Fibroblast of lung (primary cell): ENCODE measurements around the gene MACROD2. TPM values are rescaled to one million over a fixed set of nuclear protein-coding genes. Genes with fewer than 3 reads are reported as not detected.

Experiments
- DNase-seq, 2 donors: peaks; one replicate each; pipeline versions ENCODE4 v3.0.0 to v3.0.0-alpha.2; 2010; ENCODE audit warnings: low read depth in 2 of 2
- H2AFZ ChIP-seq: 2 replicates; pipeline ENCODE4 v1.5.1; 2012; ENCODE audit warnings: low read length, control low read depth, inconsistent platforms
- H3K27ac ChIP-seq: 2 replicates; pipeline ENCODE4 v1.5.1; 2011; ENCODE audit warnings: low read length, control low read depth; ENCODE audit not compliant: insufficient read depth
- H3K27me3 ChIP-seq: 2 replicates; pipeline ENCODE4 v1.5.1; 2011; ENCODE audit warnings: mild to moderate bottlenecking, low read length; ENCODE audit not compliant: control insufficient read depth, insufficient read depth
- H3K36me3 ChIP-seq: 2 replicates; pipeline ENCODE4 v1.5.1; 2011; ENCODE audit warnings: low read length; ENCODE audit not compliant: control insufficient read depth, insufficient read depth
- H3K4me1 ChIP-seq: 2 replicates; pipeline ENCODE4 v1.5.1; 2011; ENCODE audit warnings: low read length; ENCODE audit not compliant: control insufficient read depth, insufficient read depth; ENCODE audit errors: extremely low read depth
- H3K4me2 ChIP-seq: 2 replicates; pipeline ENCODE4 v1.5.1; 2011; ENCODE audit warnings: low read length, control low read depth; ENCODE audit not compliant: insufficient read depth; ENCODE audit errors: extremely low read depth
- H3K4me3 ChIP-seq, 4 experiments: fragments of 200-600 bp in 1 of 4; sonication (generic) in 1 of 4; replicated peaks in 1 of 4; 2 replicates each; pipeline ENCODE4 v1.5.1; 2011 to 2016; ENCODE audit warnings: low read length in 4 of 4, low read depth in 3 of 4, mild to moderate bottlenecking in 3 of 4, control low read depth in 2 of 4, inconsistent platforms in 1 of 4, mixed read lengths in 1 of 4; ENCODE audit not compliant: insufficient read depth in 1 of 4; ENCODE audit errors: control extremely low read depth in 1 of 4
- H3K79me2 ChIP-seq: 2 replicates; pipeline ENCODE4 v1.5.1; 2012; ENCODE audit warnings: mild to moderate bottlenecking, low read length, inconsistent platforms; ENCODE audit not compliant: control insufficient read depth, insufficient read depth
- H3K9ac ChIP-seq: 2 replicates; pipeline ENCODE4 v1.5.1; 2011; ENCODE audit warnings: mild to moderate bottlenecking, low read length, control low read depth; ENCODE audit not compliant: insufficient read depth
- H3K9me3 ChIP-seq: 2 replicates; pipeline ENCODE4 v1.5.1; 2012; ENCODE audit warnings: low read depth, low read length; ENCODE audit not compliant: control insufficient read depth, insufficient read depth
- H4K20me1 ChIP-seq: 2 replicates; pipeline ENCODE4 v1.5.1; 2011; ENCODE audit warnings: low read length; ENCODE audit not compliant: control insufficient read depth, insufficient read depth; ENCODE audit errors: extremely low read depth
- EZH2 ChIP-seq: IDR thresholded peaks from 2 replicates; pipeline ENCODE4 v1.5.1; 2012; ENCODE audit warnings: low read length, control low read depth, mild to moderate bottlenecking; ENCODE audit errors: missing control alignments
- polyA plus RNA-seq, 2 donors: library from polyadenylated mRNA; depleted of rRNA in 1 of 2; stranded (reverse) in 1 of 2; unstranded in 1 of 2; fragments of >200 nt; gene quantifications; 2 replicates each; pipeline ENCODE4 v1.2.1, GENCODE V29; 2011 to 2012; ENCODE audit warnings: missing spikeins in 1 of 2
- total RNA-seq: library from RNA; depleted of rRNA; stranded (reverse); fragments of >200 nt; gene quantifications from 2 replicates; pipeline ENCODE4 v1.2.1, GENCODE V29; 2014
- TF ChIP-seq, protein P1 (sequence below), 2 donors: IDR thresholded peaks in 1 of 2; conservative IDR thresholded peaks in 1 of 2; 1 replicate in 1 of 2; 2 replicates in 1 of 2; pipeline ENCODE4 v1.5.1; 2011 to 2012; ENCODE audit warnings: low read length in 2 of 2, control low read depth in 1 of 2, inconsistent platforms in 1 of 2, low read depth in 1 of 2, mild to moderate bottlenecking in 1 of 2

MACROD2 gene
- total and polyA plus RNA-seq, 2 donors (not counting 1 experiment from before 2014, with no cell fraction given), result 0.54 to 1.7 TPM

DNA sequence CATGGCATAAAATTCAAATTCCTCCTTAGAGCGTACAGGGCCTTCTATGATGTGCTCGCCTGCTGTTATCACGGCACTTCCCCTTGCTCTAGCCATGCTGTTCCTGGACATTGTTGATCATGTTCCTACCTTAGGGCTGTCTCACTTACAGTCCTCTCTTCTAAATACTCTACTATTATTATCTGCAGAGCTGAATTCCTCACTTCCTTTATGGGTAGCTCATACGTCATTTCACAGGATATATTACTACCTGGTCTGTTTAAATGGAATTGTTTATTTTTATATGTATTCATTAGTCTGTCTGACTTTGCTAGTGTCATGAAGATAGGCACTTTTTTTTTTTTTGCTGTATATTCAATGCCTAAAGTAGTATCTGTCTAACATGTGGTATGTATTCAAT is 436.8 kb downstream of the MACROD2 start:
- no peak overlapping the region for H3K9ac ChIP-seq
- no peak for DNase-seq
- no peaks in the 10 kb centered on the region for H3K9me3 ChIP-seq
- H3K4me2 ChIP-seq, result no peak overlapping the region
- H3K27me3 ChIP-seq, result no peaks in the 10 kb centered on the region
- no peak overlapping the region for H3K27ac ChIP-seq
- H3K4me3 ChIP-seq, result no peak overlapping the region
- H3K79me2 ChIP-seq, result no peaks in the 10 kb centered on the region
- H4K20me1 ChIP-seq, result no peaks in the 10 kb centered on the region
- TF ChIP-seq, protein P1, sequence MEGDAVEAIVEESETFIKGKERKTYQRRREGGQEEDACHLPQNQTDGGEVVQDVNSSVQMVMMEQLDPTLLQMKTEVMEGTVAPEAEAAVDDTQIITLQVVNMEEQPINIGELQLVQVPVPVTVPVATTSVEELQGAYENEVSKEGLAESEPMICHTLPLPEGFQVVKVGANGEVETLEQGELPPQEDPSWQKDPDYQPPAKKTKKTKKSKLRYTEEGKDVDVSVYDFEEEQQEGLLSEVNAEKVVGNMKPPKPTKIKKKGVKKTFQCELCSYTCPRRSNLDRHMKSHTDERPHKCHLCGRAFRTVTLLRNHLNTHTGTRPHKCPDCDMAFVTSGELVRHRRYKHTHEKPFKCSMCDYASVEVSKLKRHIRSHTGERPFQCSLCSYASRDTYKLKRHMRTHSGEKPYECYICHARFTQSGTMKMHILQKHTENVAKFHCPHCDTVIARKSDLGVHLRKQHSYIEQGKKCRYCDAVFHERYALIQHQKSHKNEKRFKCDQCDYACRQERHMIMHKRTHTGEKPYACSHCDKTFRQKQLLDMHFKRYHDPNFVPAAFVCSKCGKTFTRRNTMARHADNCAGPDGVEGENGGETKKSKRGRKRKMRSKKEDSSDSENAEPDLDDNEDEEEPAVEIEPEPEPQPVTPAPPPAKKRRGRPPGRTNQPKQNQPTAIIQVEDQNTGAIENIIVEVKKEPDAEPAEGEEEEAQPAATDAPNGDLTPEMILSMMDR (conservative IDR thresholded peaks at IDR 0.05 in 1 of 2, IDR thresholded peaks at IDR 0.05 in 1 of 2; ENCODE audit: low read depth in 1 of 2, low read length in 2 of 2), result no peak
- no peak for TF ChIP-seq EZH2
- H3K4me1 ChIP-seq, result no peaks in the 10 kb centered on the region
- H2AFZ ChIP-seq, result no peak overlapping the region
- no peaks in the 10 kb centered on the region for H3K36me3 ChIP-seq

DNA sequence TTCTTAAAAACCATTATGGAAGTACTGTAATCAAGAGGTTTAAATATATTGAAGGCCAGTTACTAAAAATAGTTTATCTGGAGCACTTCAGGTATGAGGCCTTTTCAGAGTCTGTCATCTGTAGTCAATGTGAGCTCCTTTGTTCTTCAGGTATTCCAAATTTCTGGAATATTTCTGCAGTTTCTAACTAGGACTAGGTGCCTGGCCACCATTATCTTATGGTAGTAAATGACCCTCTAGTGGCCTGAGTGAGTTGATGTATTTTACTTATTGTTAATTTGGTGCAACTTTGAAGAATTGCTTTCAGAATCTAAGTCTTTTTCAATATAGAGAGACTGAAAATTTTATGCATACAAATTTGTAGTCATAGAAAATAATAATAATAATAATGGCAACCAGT is 437.3 kb downstream of the MACROD2 start:
- Histone ChIP-seq H3K9ac (no peak overlapping the region), H3K27ac (no peak overlapping the region), H3K9me3 (no peaks in the 10 kb centered on the region), H3K4me3 (no peak overlapping the region), H3K4me1 (no peaks in the 10 kb centered on the region), H3K79me2 (no peaks in the 10 kb centered on the region), H3K36me3 (no peaks in the 10 kb centered on the region), H4K20me1 (no peaks in the 10 kb centered on the region), H2AFZ (no peak overlapping the region), H3K4me2 (no peak overlapping the region), H3K27me3 (no peaks in the 10 kb centered on the region)
- no peak for TF ChIP-seq EZH2
- TF ChIP-seq, protein P1 (conservative IDR thresholded peaks at IDR 0.05 in 1 of 2, IDR thresholded peaks at IDR 0.05 in 1 of 2; ENCODE audit: low read depth in 1 of 2, low read length in 2 of 2), result no peak
- no peak for DNase-seq

DNA sequence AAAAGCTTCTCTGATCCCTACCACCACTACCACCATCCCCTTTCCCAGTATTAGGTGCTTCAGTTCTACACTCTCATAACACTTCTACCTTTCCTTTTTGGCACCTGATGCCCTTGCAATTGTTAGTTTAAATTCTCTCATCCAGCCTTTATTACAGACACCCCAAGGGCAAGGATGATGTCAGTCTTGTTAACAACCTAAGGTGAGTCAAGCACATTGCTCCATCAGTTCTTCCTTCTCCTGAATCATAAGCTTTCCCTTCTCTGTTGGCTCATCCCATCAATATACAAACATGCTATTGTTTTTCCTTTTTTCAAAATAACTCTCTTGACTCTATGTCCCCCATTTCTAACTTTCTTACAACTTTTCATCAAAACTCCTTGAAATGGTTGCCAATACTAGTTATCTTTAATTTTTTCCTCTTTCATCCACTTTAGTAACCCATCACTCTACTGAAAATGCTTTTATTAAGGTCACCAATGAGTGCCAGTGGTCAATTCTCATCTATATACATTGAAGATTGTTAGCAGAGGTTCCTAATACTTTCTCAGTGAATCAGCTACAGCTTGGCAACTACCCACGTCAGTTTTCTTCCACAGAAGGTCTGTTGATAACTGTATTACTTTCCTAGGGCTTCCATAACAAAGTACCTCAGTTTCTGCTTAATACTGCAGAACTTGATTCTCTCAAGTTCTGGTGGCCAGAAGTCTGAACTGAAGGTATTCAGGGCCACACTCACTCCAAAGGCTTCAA is 439.2 kb downstream of the MACROD2 start:
- DNase-seq, result peak in 1 of 2 donors; percentile 56
- no peaks in the 10 kb centered on the region for H3K36me3 ChIP-seq
- no peak overlapping the region for H3K4me3 ChIP-seq
- no peak overlapping the region for H3K4me2 ChIP-seq
- H3K27ac ChIP-seq, result no peak overlapping the region
- no peaks in the 10 kb centered on the region for H4K20me1 ChIP-seq
- H3K9me3 ChIP-seq, result no peaks in the 10 kb centered on the region
- H2AFZ ChIP-seq, result no peak overlapping the region
- H3K27me3 ChIP-seq, result no peaks in the 10 kb centered on the region
- no peak for TF ChIP-seq EZH2
- TF ChIP-seq, protein P1 (conservative IDR thresholded peaks at IDR 0.05 in 1 of 2, IDR thresholded peaks at IDR 0.05 in 1 of 2; ENCODE audit: low read depth in 1 of 2, low read length in 2 of 2), result no peak
- H3K4me1 ChIP-seq, result no peaks in the 10 kb centered on the region
- H3K79me2 ChIP-seq, result no peaks in the 10 kb centered on the region
- no peak overlapping the region for H3K9ac ChIP-seq
